Heart right ventricle (tissue), 16 donors: ENCODE results near the gene STK40. TPM values are rescaled to one million over a fixed set of nuclear protein-coding genes. Genes with fewer than 3 reads are reported as not detected.
A peak's percentile ranks its signal among the peaks of the same experiment; 100 is the strongest.

Experiments
- ATAC-seq, 8 donors: fragments of 200-7000 bp; cut with Tn5 transposase; one replicate each; pipeline ENCODE4 v1.9.1; 2020; ENCODE audit warnings: mild to moderate bottlenecking in 8 of 8, moderate library complexity in 8 of 8, moderate number of reproducible peaks in 1 of 8
- DNase-seq, 2 donors: peaks; one replicate each; pipeline ENCODE4 v3.0.0-alpha.2; 2020
- H3K27ac ChIP-seq, 10 donors: fragments of 200-600 bp; sonication (generic) in 2 of 10; one replicate each; pipeline versions ENCODE4 v1.5.0 to v1.8.0; 2020 to 2022; ENCODE audit warnings: mild to moderate bottlenecking in 3 of 10
- H3K27me3 ChIP-seq, 7 donors: fragments of 200-600 bp; one replicate each; pipeline ENCODE4 v1.8.0; 2021 to 2022; ENCODE audit warnings: mild to moderate bottlenecking in 2 of 7
- H3K36me3 ChIP-seq, 9 donors: fragments of 200-600 bp; sonication (generic) in 1 of 9; one replicate each; pipeline versions ENCODE4 v1.5.0 to v1.8.0; 2020 to 2022; ENCODE audit warnings: mild to moderate bottlenecking in 2 of 9
- H3K4me1 ChIP-seq, 9 donors: fragments of 200-600 bp; sonication (generic) in 1 of 9; one replicate each; pipeline versions ENCODE4 v1.5.0 to v1.8.0; 2020 to 2022; ENCODE audit warnings: mild to moderate bottlenecking in 4 of 9
- H3K4me3 ChIP-seq, 10 donors: fragments of 200-600 bp; sonication (generic) in 2 of 10; one replicate each; pipeline versions ENCODE4 v1.5.0 to v1.8.0; 2020 to 2022; ENCODE audit warnings: mild to moderate bottlenecking in 7 of 10, moderate library complexity in 2 of 10
- H3K9me3 ChIP-seq, 11 donors: fragments of 200-600 bp in 10 of 11; sonication (generic) in 2 of 11; one replicate each; pipeline versions ENCODE4 v1.5.0 to v1.8.0; 2013 to 2022; ENCODE audit warnings: mild to moderate bottlenecking in 2 of 11, control low read depth in 1 of 11, moderate library complexity in 1 of 11
- CTCF ChIP-seq, 9 donors: fragments of 200-600 bp; sonication (generic) in 2 of 9; IDR thresholded peaks; one replicate each; pipeline versions ENCODE4 v1.5.0 to v1.8.0; 2021 to 2022; ENCODE audit warnings: antibody characterized with exemption in 9 of 9, mild to moderate bottlenecking in 5 of 9, moderate library complexity in 1 of 9
- WGBS, 2 donors: extraction: QIAGEN DNeasy Blood & Tissue Kit; methylation state at CpG; one replicate each; pipeline ENCODE4 v1.1.7; 2013; ENCODE audit warnings: inconsistent platforms in 1 of 2; 5-methylcytosine and 5-hydroxymethylcytosine counted together
- intact Hi-C, 10 donors: fragments of 100-400 bp; cut with DNase I; formaldehyde crosslinking; loops; one replicate each; pipeline versions ENCODE4 v1.11.1 to v1.14.2; 2022
- polyA plus RNA-seq, 2 donors: library from polyadenylated mRNA; stranded (reverse); fragments of 200-250 nt; gene quantifications; one replicate each; pipeline ENCODE4 v1.2.3, GENCODE V29; 2013
- total RNA-seq, 10 donors: library from RNA; stranded (reverse); fragmentation: NEBNext Ultra II Directional in 3 of 10; extraction: Animal tissue kit (Norgen Biotek cat#: 25700) in 3 of 10; gene quantifications; one replicate each; pipeline versions ENCODE4 v1.2.1 to v1.2.4, GENCODE V29; 2021 to 2023
- donor health status: Arrhythmogenic right ventricular cardiomyopathy.
- donor health status: ischemic (EF 13 %, LVEDD 7.1; RV severe dilation, severe dysfunction).
- donor health status: healthy with polysubstance abuse.
- donor health status: DM: no; HTN: yes; CAD: no.
- donor health status: DM: no; HTN: no; CAD: no.
- donor health status: ischemic (EF 25% LVEDD 6.9; RV normal size, moderate dysfunction).
- donor health status: ischemic (EF 25% LVEDD 5.7; RV mildly dilated, moderate dysfunction).
- donor health status: healthy.
- donor health status: DM: yes; HTN: yes; CAD: no.
- donor health status: Ischemic cardiomyopathy.
- donor health status: ischemic (EF 35%, LVEDD 5.7; RV mildly dilated, moderate dysfunction).
- donor health status: nonischemic (EF 11% LVEDD 7.7; RV severe dilation, severe dysfunction).
- donor health status: DM: yes; HTN: yes; CAD: no.
- donor health status: PGD.
- donor health status: ischemic (EF 29% LVEDD 5.4; RV normal size, mild dysfunction).
- donor health status: nonischemic (EF 23%, LVEDD 6.1; RV moderate dilation, normal function).

STK40 gene
- total and polyA plus RNA-seq, 12 donors: 15.5 to 81.6 (median 57.3) TPM

DNA sequence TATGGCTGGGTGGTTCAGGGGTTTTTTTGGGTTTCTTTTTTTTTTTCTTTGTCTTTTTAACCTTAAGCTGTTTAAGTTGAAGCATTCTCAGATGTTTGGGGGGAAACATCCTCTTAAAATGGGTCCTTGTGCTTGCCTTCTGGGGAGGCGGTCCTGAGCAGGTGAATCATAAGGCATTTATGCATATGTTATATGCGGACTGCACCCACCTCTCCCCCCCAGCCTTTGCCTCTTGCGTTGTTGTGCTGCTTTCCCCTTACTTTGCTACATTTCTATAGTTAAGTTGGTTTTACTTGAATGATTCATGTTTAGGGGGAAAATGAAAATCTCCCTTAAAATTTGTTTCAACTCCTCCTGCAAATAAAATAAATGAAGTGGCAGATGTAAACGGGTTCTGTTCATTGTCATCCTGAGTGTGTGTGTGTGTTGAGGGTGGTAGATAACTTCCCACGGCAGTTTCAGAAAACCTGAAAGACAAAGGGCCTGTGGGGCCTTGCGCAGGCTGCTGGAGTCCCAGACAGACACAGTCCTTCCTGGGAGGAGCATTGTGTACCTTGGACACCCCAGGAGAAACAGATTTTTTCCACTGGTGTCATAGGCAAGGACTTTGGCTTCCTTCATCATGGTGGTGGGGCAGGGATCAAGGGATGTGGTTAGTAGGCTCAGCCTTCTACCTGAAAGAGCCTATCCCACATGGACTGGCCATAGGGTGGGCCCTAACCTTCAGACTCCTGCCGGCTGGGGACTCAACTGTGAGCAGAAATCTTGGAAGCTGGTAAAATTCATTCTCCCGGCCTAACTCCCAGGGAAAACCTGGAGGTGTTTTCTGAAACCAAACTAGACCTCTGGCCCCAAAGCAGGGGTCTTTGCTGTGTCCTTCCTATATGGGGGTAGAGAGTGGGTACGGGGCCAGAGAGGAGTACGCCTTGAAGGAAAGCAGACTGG lies 80.5 kb downstream of the STK40 start:
- H3K27ac ChIP-seq: peak overlapping the region in 8 of 10 donors; percentile 76 to 91 (median 80)
- no peaks in the 10 kb centered on the region for H3K9me3 ChIP-seq
- WGBS, 2 donors: 76 to 80% methylated on average over 10 of the region's 10 CpGs
- H3K4me1 ChIP-seq: peaks cover 4 to 41% (median 20%) of the 10 kb centered on the region in 9 donors
- ATAC-seq (no peak), DNase-seq (no peak)
- H3K36me3 ChIP-seq: peaks cover 0 to 62% (median 43%) of the 10 kb centered on the region in 9 donors
- intact Hi-C loops: loop anchor here in 4 of 10 donors (5.0 to 10.0 kb wide), 3 partner anchors 60 to 110 kb away; no protein-coding TSS in a partner anchor
- no peaks in the 10 kb centered on the region for H3K27me3 ChIP-seq
- TF ChIP-seq CTCF (IDR thresholded peaks at IDR 0.05): no peak
- H3K4me3 ChIP-seq: no peak overlapping the region

DNA sequence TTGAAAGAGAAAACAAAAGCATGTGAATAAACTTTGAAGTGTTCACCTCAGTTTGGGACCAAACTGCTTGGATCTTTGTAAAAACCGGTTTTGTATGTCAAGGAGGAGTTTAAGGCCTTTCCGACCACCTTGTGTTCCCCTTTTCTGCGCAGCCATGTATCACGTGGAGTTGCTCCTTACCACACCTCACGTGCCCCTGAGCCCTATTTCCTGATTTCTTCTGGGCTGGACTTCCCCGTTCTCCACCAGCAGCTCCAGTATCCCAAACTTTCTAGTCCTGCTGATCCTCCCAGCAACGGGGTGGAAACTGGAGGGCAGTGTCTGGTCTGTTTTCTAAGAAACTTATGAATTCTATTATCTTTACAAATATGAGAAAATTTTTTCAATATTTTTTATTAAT lies 81.2 kb downstream of the STK40 start:
- no peak for DNase-seq
- 79 to 89% methylated on average over 7 of the region's 7 CpGs for WGBS, 2 donors
- Histone ChIP-seq H3K4me3 (no peak overlapping the region), H3K9me3 (no peaks in the 10 kb centered on the region), H3K36me3 (peaks cover 0 to 66% (median 46%) of the 10 kb centered on the region in 9 donors), H3K4me1 (peaks cover 4 to 48% (median 20%) of the 10 kb centered on the region in 9 donors), H3K27me3 (no peaks in the 10 kb centered on the region), H3K27ac (no peak overlapping the region)
- TF ChIP-seq CTCF (IDR thresholded peaks at IDR 0.05): no peak
- ATAC-seq: no peak
- intact Hi-C loops: loop anchor here in 3 of 10 donors (10.0 kb wide), 2 partner anchors 60 to 110 kb away; no protein-coding TSS in a partner anchor

GRCh38 chr1:36303650-36304360 lies 81.9 kb downstream of the STK40 start:
- DNase-seq (no peak), ATAC-seq (no peak)
- WGBS, 2 donors: 91 to 92% methylated on average over 23 of the region's 23 CpGs
- Histone ChIP-seq H3K27ac (no peak overlapping the region), H3K27me3 (no peaks in the 10 kb centered on the region), H3K9me3 (no peaks in the 10 kb centered on the region), H3K36me3 (peaks cover 0 to 68% (median 46%) of the 10 kb centered on the region in 9 donors), H3K4me3 (no peak overlapping the region), H3K4me1 (peaks cover 4 to 55% (median 22%) of the 10 kb centered on the region in 9 donors)
- TF ChIP-seq CTCF (IDR thresholded peaks at IDR 0.05): no peak
- intact Hi-C loops: loop anchor here in 3 of 10 donors (10.0 kb wide), 2 partner anchors 61 to 111 kb away; no protein-coding TSS in a partner anchor

DNA sequence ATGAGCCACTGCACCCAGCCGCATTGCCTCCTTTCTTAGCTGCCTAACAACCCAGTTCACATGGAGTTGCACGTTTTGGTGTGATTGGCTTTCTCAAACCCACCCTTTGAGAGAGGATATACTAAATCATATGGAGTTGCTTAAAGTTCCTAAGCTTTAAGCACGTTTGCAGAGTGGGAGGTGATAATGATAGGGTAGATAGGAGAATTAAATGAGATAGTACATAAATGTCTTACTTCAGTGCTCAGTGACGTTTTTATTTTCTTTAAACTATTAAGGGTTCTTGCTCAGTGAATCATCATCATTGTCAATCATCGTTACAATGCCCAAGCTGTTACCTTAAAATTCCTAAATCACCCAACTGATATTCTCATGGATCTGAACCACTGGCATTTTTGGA lies 82.5 kb downstream of the STK40 start:
- intact Hi-C loops: loop anchor here in 3 of 10 donors (10.0 kb wide), 2 partner anchors 62 to 112 kb away; no protein-coding TSS in a partner anchor
- Histone ChIP-seq H3K27me3 (no peaks in the 10 kb centered on the region), H3K4me3 (no peak overlapping the region), H3K4me1 (peaks cover 4 to 57% (median 22%) of the 10 kb centered on the region in 9 donors), H3K9me3 (no peaks in the 10 kb centered on the region), H3K36me3 (peaks cover 0 to 74% (median 52%) of the 10 kb centered on the region in 9 donors), H3K27ac (no peak overlapping the region)
- ATAC-seq (no peak), DNase-seq (no peak)
- no peak for TF ChIP-seq CTCF (IDR thresholded peaks at IDR 0.05)
- WGBS, 2 donors: 72% methylated on average over 5 of the region's 5 CpGs
